ENCODE measurements around the gene TBC1D4. TPM values are rescaled to one million over a fixed set of nuclear protein-coding genes. Genes with fewer than 3 reads are reported as not detected.

Gene TBC1D4
- total and polyA plus RNA-seq, 2 experiments from 2014 or later: 18.7 to 38.2 TPM

DNA sequence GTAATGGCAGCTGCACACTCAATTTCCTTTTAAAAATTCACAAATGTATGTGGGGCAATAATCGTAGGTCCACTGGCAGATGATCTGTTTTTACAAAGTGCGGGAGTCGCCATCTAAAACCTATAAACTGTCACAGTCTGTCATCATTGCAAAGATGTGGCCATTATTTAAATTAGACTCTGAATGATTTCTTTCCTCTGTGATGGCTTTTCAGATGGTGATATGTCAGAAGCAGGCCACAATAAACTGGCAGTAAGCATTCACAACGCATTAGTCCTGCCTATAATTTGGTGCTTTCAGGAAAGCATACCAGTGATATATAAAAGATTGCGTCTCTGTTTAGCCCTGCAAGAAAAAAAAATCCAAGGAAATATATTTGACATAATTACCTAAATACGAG is 226.8 kb downstream of the TBC1D4 start (continued):
- TF ChIP-seq, protein P1, sequence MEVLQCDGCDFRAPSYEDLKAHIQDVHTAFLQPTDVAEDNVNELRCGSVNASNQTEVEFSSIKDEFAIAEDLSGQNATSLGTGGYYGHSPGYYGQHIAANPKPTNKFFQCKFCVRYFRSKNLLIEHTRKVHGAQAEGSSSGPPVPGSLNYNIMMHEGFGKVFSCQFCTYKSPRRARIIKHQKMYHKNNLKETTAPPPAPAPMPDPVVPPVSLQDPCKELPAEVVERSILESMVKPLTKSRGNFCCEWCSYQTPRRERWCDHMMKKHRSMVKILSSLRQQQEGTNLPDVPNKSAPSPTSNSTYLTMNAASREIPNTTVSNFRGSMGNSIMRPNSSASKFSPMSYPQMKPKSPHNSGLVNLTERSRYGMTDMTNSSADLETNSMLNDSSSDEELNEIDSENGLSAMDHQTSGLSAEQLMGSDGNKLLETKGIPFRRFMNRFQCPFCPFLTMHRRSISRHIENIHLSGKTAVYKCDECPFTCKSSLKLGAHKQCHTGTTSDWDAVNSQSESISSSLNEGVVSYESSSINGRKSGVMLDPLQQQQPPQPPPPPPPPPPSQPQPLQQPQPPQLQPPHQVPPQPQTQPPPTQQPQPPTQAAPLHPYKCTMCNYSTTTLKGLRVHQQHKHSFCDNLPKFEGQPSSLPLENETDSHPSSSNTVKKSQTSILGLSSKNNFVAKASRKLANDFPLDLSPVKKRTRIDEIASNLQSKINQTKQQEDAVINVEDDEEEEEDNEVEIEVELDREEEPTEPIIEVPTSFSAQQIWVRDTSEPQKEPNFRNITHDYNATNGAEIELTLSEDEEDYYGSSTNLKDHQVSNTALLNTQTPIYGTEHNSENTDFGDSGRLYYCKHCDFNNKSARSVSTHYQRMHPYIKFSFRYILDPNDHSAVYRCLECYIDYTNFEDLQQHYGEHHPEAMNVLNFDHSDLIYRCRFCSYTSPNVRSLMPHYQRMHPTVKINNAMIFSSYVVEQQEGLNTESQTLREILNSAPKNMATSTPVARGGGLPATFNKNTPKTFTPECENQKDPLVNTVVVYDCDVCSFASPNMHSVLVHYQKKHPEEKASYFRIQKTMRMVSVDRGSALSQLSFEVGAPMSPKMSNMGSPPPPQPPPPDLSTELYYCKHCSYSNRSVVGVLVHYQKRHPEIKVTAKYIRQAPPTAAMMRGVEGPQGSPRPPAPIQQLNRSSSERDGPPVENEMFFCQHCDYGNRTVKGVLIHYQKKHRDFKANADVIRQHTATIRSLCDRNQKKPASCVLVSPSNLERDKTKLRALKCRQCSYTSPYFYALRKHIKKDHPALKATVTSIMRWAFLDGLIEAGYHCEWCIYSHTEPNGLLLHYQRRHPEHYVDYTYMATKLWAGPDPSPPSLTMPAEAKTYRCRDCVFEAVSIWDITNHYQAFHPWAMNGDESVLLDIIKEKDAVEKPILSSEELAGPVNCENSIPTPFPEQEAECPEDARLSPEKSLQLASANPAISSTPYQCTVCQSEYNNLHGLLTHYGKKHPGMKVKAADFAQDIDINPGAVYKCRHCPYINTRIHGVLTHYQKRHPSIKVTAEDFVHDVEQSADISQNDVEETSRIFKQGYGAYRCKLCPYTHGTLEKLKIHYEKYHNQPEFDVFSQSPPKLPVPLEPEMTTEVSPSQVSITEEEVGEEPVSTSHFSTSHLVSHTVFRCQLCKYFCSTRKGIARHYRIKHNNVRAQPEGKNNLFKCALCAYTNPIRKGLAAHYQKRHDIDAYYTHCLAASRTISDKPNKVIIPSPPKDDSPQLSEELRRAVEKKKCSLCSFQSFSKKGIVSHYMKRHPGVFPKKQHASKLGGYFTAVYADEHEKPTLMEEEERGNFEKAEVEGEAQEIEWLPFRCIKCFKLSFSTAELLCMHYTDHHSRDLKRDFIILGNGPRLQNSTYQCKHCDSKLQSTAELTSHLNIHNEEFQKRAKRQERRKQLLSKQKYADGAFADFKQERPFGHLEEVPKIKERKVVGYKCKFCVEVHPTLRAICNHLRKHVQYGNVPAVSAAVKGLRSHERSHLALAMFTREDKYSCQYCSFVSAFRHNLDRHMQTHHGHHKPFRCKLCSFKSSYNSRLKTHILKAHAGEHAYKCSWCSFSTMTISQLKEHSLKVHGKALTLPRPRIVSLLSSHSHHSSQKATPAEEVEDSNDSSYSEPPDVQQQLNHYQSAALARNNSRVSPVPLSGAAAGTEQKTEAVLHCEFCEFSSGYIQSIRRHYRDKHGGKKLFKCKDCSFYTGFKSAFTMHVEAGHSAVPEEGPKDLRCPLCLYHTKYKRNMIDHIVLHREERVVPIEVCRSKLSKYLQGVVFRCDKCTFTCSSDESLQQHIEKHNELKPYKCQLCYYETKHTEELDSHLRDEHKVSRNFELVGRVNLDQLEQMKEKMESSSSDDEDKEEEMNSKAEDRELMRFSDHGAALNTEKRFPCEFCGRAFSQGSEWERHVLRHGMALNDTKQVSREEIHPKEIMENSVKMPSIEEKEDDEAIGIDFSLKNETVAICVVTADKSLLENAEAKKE (CRISPR knock-in tag; IDR thresholded peaks at IDR 0.05): no peak

DNA sequence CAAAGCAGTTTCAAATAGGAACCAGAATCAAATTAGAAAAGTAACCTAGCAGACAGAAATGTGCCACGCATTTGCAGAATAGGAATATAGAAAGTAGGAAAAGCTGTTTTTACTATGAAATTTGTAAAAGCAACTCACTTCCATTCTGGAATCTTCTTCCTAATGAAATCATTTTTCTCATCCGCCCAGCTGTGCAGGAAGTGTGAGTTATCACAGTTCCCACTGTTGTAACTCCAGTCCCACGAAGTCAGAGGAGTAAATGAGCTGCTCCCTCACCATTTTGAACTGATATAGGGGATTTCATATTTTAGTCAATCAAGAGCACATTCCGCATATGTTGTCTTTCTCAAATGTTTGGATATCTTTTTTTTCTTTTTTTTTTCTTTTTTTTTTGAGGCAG is 230.8 kb downstream of the TBC1D4 start:
- H3K9me2 ChIP-seq (ENCODE audit: insufficient read depth): no peaks in the 10 kb centered on the region; the same call in 1 of the 2 replicates
- H3K79me2 ChIP-seq (replicated peaks; ENCODE audit: insufficient read depth): no peaks in the 10 kb centered on the region
- ATAC-seq (no peak), DNase-seq (ENCODE audit: low spot score) (no peak)
- TF ChIP-seq JUNB (IDR thresholded peaks at IDR 0.05; ENCODE audit: unreplicated experiment): no peak
- Mint-ChIP-seq H3K27me3 (ENCODE audit: insufficient read depth, low read depth, poor library complexity) (no peaks in the 10 kb centered on the region), H3K4me3 (no peak overlapping the region), H3K9me3 (peaks cover 21% of the 10 kb centered on the region), H3K27ac (no peak overlapping the region), H3K36me3 (ENCODE audit: low read depth) (peaks cover 9% of the 10 kb centered on the region; the same call in 1 of the 3 replicates), H3K4me1 (no peaks in the 10 kb centered on the region)
- H3K4me1 ChIP-seq (ENCODE audit: insufficient read depth): no peaks in the 10 kb centered on the region
- no peaks in the 10 kb centered on the region for H3K27me3 ChIP-seq (ENCODE audit: insufficient read depth)
- no peak overlapping the region for H2AFZ ChIP-seq
- no peak overlapping the region for H3K4me2 ChIP-seq
- H3F3A ChIP-seq (replicated peaks; ENCODE audit: low read depth): no peaks in the 10 kb centered on the region
- no peak overlapping the region for H3K27ac ChIP-seq (ENCODE audit: low read depth)
- no peaks in the 10 kb centered on the region for H4K20me1 ChIP-seq (replicated peaks; ENCODE audit: insufficient read depth)
- no peaks in the 10 kb centered on the region; the same call in 1 of the 2 replicates for H3K36me3 ChIP-seq (ENCODE audit: insufficient read depth)
- H3K4me3 ChIP-seq: no peak overlapping the region

DNA sequence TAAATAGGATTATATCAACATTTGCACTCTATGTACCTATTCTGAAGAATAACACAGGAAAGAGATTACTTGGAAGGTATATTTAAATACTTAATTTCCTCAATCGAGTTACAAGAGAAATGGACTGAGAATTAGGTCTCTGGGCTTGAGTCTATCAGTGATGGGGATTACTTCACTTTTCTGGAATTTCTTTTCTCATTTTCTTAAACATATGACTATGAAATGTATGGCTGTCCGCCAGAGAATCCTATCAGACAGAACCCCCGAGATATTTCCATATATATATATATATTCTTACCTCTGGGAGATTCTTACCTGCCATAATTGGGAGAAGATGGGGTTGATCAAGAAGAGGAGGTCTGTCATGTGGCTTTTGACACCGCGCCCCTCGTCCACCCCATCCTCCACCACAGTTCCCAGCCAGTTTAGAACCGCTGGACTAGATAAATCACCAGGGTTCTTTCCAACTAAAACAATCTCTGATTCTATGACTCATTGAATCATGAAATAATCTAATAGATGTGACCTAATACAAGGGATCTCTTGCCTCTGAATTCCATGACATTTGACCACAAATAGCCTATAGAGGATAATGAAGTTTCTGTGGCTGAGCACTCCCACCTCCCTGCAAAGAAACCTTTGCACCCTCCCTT is 231.3 kb downstream of the TBC1D4 start:
- H3K9me2 ChIP-seq (ENCODE audit: insufficient read depth): no peaks in the 10 kb centered on the region; the same call in 1 of the 2 replicates
- no peak overlapping the region for H3K4me3 ChIP-seq
- no peaks in the 10 kb centered on the region; the same call in 1 of the 2 replicates for H3K36me3 ChIP-seq (ENCODE audit: insufficient read depth)
- no peaks in the 10 kb centered on the region for H3K79me2 ChIP-seq (replicated peaks; ENCODE audit: insufficient read depth)
- no peaks in the 10 kb centered on the region for H3K27me3 ChIP-seq (ENCODE audit: insufficient read depth)
- no peaks in the 10 kb centered on the region for H3K4me1 ChIP-seq (ENCODE audit: insufficient read depth)
- H4K20me1 ChIP-seq (replicated peaks; ENCODE audit: insufficient read depth): no peaks in the 10 kb centered on the region
- H3F3A ChIP-seq (replicated peaks; ENCODE audit: low read depth): no peaks in the 10 kb centered on the region
- Mint-ChIP-seq H3K27ac (no peak overlapping the region), H3K4me1 (no peaks in the 10 kb centered on the region), H3K4me3 (no peak overlapping the region), H3K27me3 (ENCODE audit: insufficient read depth, low read depth, poor library complexity) (no peaks in the 10 kb centered on the region), H3K36me3 (ENCODE audit: low read depth) (peaks cover 15% of the 10 kb centered on the region; the same call in 1 of the 3 replicates), H3K9me3 (peaks cover 26% of the 10 kb centered on the region)
- no peak for ATAC-seq
- H2AFZ ChIP-seq: no peak overlapping the region
- no peak overlapping the region for H3K4me2 ChIP-seq
- no peak for DNase-seq (ENCODE audit: low spot score)
- H3K27ac ChIP-seq (ENCODE audit: low read depth): no peak overlapping the region
- TF ChIP-seq EZH2phosphoT487 (IDR thresholded peaks at IDR 0.05; ENCODE audit: unreplicated experiment) (no peak), ZNF114 (CRISPR knock-in tag; IDR thresholded peaks at IDR 0.05) (no peak), POLR2AphosphoS5 (IDR thresholded peaks at IDR 0.05; ENCODE audit: low read depth) (no peak), ZNF331 (CRISPR knock-in tag; IDR thresholded peaks at IDR 0.05; ENCODE audit: low read depth) (no peak)
- TF ChIP-seq, protein P2, sequence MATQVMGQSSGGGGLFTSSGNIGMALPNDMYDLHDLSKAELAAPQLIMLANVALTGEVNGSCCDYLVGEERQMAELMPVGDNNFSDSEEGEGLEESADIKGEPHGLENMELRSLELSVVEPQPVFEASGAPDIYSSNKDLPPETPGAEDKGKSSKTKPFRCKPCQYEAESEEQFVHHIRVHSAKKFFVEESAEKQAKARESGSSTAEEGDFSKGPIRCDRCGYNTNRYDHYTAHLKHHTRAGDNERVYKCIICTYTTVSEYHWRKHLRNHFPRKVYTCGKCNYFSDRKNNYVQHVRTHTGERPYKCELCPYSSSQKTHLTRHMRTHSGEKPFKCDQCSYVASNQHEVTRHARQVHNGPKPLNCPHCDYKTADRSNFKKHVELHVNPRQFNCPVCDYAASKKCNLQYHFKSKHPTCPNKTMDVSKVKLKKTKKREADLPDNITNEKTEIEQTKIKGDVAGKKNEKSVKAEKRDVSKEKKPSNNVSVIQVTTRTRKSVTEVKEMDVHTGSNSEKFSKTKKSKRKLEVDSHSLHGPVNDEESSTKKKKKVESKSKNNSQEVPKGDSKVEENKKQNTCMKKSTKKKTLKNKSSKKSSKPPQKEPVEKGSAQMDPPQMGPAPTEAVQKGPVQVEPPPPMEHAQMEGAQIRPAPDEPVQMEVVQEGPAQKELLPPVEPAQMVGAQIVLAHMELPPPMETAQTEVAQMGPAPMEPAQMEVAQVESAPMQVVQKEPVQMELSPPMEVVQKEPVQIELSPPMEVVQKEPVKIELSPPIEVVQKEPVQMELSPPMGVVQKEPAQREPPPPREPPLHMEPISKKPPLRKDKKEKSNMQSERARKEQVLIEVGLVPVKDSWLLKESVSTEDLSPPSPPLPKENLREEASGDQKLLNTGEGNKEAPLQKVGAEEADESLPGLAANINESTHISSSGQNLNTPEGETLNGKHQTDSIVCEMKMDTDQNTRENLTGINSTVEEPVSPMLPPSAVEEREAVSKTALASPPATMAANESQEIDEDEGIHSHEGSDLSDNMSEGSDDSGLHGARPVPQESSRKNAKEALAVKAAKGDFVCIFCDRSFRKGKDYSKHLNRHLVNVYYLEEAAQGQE (IDR thresholded peaks at IDR 0.05; ENCODE audit: unreplicated experiment): no peak
